SK-N-MC (cell line): ENCODE results near the gene A2ML1.

Experiments used
- EZH2 ChIP-seq: fragments of 200-600 bp; sonication (generic); IDR thresholded peaks from one replicate; pipeline ENCODE4 v1.6.1; 2017; ENCODE audit warnings: antibody characterized with exemption
- POLR2AphosphoS5 ChIP-seq: IDR thresholded peaks from 2 replicates; pipeline ENCODE4 v1.6.1; 2012; ENCODE audit warnings: mild to moderate bottlenecking, low read depth, low read length, borderline replicate concordance

DNA sequence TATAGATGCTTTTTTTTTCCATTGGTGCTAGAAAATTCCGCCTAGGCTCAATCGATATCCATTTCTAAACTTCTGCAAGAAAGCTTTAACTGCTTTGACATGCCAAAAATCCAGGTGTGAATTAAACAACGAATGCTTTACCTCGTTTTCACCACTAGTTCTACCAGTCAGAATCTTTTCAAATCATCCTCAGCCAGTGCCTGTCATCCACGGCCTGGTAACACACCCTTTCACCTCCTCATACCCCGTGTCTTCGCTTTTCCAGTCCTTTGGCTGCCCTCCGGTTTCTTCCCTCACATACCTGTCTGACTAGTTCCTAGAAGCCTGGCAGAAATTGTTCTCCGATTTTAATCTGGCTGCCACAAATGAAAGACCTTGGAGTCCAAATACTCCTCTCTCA is 90.5 kb downstream of the A2ML1 start:
- no peak for TF ChIP-seq POLR2AphosphoS5
- TF ChIP-seq EZH2 = no peak
